Parathyroid adenoma (tissue), 2 donors: Measurements from ENCODE around the gene PARD6B.

Experiments used
- H2AFZ ChIP-seq: fragments of 300-600 bp; sonication (generic); one replicate; pipeline ENCODE4 v1.7.0; 2017; ENCODE audit warnings: antibody characterized with exemption, mild to moderate bottlenecking
- H3K27ac ChIP-seq: fragments of 300-600 bp; sonication (generic); one replicate; pipeline ENCODE4 v1.7.0; 2017
- H3K27me3 ChIP-seq: fragments of 300-600 bp; sonication (generic); one replicate; pipeline ENCODE4 v1.7.0; 2017; ENCODE audit warnings: low read length; ENCODE audit not compliant: control insufficient read depth, insufficient read depth
- H3K36me3 ChIP-seq: fragments of 300-600 bp; sonication (generic); one replicate; pipeline ENCODE4 v1.7.0; 2017; ENCODE audit warnings: low read length; ENCODE audit not compliant: control insufficient read depth, insufficient read depth
- H3K4me1 ChIP-seq: fragments of 300-600 bp; sonication (generic); one replicate; pipeline ENCODE4 v1.7.0; 2017; ENCODE audit warnings: control low read depth
- H3K4me2 ChIP-seq: fragments of 300-600 bp; sonication (generic); one replicate; pipeline ENCODE4 v1.7.0; 2017; ENCODE audit warnings: low read length
- H3K4me3 ChIP-seq: fragments of 300-600 bp; sonication (generic); one replicate; pipeline ENCODE4 v1.7.0; 2017; ENCODE audit warnings: low read depth, low read length
- H3K79me2 ChIP-seq: fragments of 300-600 bp; sonication (generic); one replicate; pipeline ENCODE4 v1.7.0; 2017; ENCODE audit warnings: control low read depth
- H3K9ac ChIP-seq: fragments of 300-600 bp; sonication (generic); one replicate; pipeline ENCODE4 v1.7.0; 2017; ENCODE audit warnings: mild to moderate bottlenecking
- H3K9me3 ChIP-seq: fragments of 300-600 bp; sonication (generic); one replicate; pipeline ENCODE4 v1.7.0; 2017; ENCODE audit warnings: low read length; ENCODE audit not compliant: control insufficient read depth
- CTCF ChIP-seq: fragments of 300-600 bp; sonication (generic); IDR thresholded peaks from one replicate; pipeline ENCODE4 v1.7.0; 2017; ENCODE audit warnings: antibody characterized with exemption, mild to moderate bottlenecking
- donor health status: primary hyperparathyroidism.

The PARD6B gene

DNA sequence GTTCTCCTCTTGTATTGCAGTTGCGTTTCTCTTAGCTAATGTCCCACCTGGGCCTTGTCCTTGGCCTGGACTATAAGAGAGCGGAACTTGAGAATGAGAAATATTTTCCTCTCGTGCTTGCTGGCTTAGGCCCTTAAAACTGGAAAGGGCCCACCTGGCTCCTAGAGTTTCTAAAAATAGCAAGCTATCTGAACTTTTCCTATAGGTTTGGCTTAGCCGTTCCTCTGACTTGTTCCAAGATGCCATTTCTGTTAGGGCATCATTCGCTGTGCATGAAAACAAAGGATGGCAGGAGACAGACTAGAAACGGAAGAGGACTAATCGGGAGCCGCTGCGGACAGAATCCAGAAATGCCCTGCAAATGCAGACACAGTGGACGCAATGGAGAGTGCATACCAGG, 44.6 kb upstream of the PARD6B start:
- Histone ChIP-seq H2AFZ (no peak overlapping the region), H3K27ac (no peak overlapping the region), H3K27me3 (no peaks in the 10 kb centered on the region), H3K4me1 (no peaks in the 10 kb centered on the region), H3K4me3 (no peak overlapping the region), H3K36me3 (no peaks in the 10 kb centered on the region), H3K9me3 (no peaks in the 10 kb centered on the region), H3K9ac (no peak overlapping the region), H3K79me2 (no peaks in the 10 kb centered on the region), H3K4me2 (no peak overlapping the region)
- no peak for TF ChIP-seq CTCF

GRCh38 chr20:50688256-50688975, 43.0 kb upstream of the PARD6B start:
- H3K4me1 ChIP-seq = no peaks in the 10 kb centered on the region
- H3K79me2 ChIP-seq = no peaks in the 10 kb centered on the region
- H3K27ac ChIP-seq = no peak overlapping the region
- no peak overlapping the region for H3K4me3 ChIP-seq
- no peaks in the 10 kb centered on the region for H3K36me3 ChIP-seq
- H3K27me3 ChIP-seq = no peaks in the 10 kb centered on the region
- H3K4me2 ChIP-seq = no peak overlapping the region
- H2AFZ ChIP-seq = no peak overlapping the region
- H3K9ac ChIP-seq = no peak overlapping the region
- TF ChIP-seq CTCF = no peak
- no peaks in the 10 kb centered on the region for H3K9me3 ChIP-seq

DNA sequence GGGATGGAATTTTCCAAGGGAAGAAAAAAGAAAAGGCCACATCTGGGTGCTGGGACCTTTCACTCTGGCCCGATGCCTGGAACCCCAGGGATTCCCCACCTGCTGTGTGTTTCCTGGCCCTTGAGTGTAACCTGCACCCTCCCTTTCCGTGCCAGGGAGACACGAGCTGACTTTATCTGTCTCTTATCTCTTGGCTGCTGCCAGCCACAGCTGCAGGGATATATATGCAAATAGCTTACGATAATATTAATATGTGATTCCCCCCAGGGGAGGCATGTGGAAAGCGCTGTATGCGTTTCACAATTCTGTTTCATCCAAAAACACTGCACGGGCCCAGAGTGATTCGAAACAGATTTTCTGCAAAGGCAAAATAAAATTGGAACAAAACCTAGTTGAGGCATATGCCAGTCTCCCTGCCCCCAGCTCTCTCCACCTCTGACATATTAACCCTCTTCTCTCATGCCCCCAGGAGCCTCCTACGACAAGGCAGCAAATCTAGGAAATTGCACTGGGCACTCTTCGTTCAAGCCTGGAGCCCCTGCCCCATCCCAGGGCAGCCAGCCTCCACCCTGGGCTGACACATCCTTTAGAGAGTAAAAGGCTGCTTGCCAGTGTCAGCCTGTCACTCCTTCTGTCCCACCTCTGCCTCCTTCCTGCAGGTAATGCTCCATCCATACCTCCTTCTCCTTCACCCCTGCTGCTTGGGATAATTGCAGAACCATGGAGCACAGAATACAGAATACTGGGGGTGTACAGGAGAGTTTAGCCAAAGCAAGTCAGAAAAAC, 41.3 kb upstream of the PARD6B start:
- no peak overlapping the region for H3K9ac ChIP-seq
- H2AFZ ChIP-seq = no peak overlapping the region
- no peaks in the 10 kb centered on the region for H3K4me1 ChIP-seq
- H3K4me2 ChIP-seq = no peak overlapping the region
- no peak overlapping the region for H3K4me3 ChIP-seq
- no peak for TF ChIP-seq CTCF
- H3K9me3 ChIP-seq = no peaks in the 10 kb centered on the region
- H3K79me2 ChIP-seq = no peaks in the 10 kb centered on the region
- H3K27me3 ChIP-seq = no peaks in the 10 kb centered on the region
- no peaks in the 10 kb centered on the region for H3K36me3 ChIP-seq
- H3K27ac ChIP-seq = no peak overlapping the region

DNA sequence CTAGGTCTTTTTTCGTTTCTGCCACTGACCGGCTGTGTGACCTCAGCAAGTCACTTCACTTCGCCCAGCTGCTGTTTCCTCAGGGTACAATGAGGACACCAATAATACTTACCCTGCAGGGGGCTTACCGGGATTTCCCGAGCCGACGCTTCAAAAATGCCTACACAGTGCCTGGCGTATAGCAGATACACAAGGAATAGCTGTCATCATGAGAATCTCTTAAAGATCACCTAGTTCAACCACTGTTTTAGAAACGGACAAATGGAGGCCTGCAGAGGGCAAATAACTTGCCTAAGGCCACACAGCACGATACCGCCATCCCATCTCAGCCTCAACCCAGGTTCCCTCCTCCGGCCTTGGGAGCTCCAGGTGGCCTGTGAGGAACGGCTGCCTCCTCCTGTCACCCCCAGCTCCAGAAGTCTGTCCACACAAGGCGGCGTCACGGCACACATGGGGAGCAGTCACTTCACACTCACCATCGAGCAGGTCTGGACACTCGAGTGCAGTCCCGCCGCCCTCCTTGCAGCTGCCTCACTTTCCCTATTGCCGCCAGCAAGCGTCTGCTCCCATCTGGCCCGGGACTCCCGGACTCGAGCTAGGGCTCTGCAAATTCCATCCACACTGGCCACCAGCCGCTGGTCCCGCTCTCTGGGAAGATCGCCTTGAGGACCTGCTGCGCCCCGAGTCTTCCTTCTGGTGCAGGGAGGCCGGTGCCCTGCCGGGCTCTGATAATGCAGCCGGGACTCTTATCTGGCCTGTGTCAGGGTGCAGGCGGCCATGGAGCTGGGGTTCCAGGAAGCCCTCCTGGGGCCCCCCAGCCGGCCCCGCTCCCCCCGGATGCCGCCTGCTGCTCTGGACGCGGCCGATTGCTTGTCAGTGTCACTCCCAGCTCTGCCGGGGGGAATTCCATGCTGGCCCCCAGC, 40.5 kb upstream of the PARD6B start, which contains the start of gene RIPOR3:
Gene RIPOR3, minus strand, starts transcription at position 893 of the 923 bp plus-strand sequence. Its CDS starts 414 bp downstream, at position 479.
- Histone ChIP-seq H2AFZ (peak within 1 kb of the TSS; percentile 42), H3K4me3 (no peak within 1 kb of the TSS), H3K4me1 (no peaks in the 10 kb centered on the region), H3K9ac (no peak within 1 kb of the TSS), H3K27me3 (no peaks in the 10 kb centered on the region), H3K9me3 (no peaks in the 10 kb centered on the region), H3K79me2 (no peaks in the 10 kb centered on the region), H3K36me3 (no peaks in the 10 kb centered on the region), H3K27ac (no peak within 1 kb of the TSS), H3K4me2 (no peak within 1 kb of the TSS)
- TF ChIP-seq CTCF = no peak
